Mammary epithelial cell (primary cell): ENCODE data around the gene CIBAR2.
A peak's percentile ranks its signal among the peaks of the same experiment; 100 is the strongest.

Source experiments
- EZH2 ChIP-seq: IDR thresholded peaks from 2 replicates; pipeline ENCODE4 v1.6.1; 2012; ENCODE audit warnings: low read length, inconsistent platforms, borderline replicate concordance
- TF ChIP-seq, protein P1 (sequence below), 2 donors: IDR thresholded peaks in 1 of 2; conservative IDR thresholded peaks in 1 of 2; 2 replicates each; pipeline ENCODE4 v1.5.1; 2011 to 2012; ENCODE audit warnings: inconsistent platforms in 2 of 2, low read length in 2 of 2, mild to moderate bottlenecking in 2 of 2, control low read depth in 1 of 2, low read depth in 1 of 2; ENCODE audit not compliant: insufficient read depth in 1 of 2; ENCODE audit errors: extremely low read depth in 1 of 2

DNA sequence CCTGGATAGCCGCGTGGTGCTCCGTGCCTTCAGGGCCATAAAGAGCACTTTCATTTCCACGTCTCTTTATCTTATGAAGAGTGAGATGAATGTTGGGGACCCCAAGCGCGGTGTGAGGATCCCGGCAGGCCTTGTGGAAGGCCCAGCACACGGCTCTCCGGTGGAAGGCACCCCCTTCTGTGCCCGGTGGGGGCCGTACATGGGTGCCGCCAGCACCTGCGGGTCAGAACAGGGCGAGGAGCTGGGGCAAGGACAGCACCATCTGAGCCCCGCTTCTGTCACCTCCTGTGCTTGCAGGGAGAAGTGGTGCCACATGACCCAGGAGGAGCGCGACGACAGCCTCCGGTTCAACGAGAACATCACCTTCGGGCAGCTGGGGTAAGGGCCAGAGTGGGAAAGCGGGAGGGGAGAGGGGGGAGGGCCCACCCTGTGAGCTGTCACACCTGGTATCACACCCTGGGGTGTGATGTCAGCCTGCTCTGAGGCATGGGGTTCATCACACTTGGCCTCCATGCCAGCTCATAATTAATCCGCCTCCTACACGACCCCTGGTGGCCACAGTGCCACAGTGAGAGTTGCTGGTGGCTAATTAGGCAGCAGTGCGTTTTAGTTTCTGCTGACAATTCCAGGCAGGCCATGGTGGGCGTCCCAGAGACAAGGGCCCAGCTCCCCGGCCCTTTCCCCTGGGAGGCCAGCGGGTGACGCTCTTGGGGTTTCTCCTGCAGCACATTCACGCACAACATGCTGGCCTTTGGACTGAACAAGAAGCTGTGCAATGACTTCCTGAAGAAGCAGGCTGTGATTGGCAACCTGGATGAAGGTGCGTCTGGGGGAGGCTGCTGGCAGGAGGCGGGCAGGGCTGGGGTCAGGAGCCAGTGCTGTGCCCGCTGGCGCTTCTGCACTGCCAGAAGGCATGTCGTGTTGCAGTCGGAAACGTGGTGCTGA, 25.7 kb downstream of the CIBAR2 start:
- TF ChIP-seq, protein P1, sequence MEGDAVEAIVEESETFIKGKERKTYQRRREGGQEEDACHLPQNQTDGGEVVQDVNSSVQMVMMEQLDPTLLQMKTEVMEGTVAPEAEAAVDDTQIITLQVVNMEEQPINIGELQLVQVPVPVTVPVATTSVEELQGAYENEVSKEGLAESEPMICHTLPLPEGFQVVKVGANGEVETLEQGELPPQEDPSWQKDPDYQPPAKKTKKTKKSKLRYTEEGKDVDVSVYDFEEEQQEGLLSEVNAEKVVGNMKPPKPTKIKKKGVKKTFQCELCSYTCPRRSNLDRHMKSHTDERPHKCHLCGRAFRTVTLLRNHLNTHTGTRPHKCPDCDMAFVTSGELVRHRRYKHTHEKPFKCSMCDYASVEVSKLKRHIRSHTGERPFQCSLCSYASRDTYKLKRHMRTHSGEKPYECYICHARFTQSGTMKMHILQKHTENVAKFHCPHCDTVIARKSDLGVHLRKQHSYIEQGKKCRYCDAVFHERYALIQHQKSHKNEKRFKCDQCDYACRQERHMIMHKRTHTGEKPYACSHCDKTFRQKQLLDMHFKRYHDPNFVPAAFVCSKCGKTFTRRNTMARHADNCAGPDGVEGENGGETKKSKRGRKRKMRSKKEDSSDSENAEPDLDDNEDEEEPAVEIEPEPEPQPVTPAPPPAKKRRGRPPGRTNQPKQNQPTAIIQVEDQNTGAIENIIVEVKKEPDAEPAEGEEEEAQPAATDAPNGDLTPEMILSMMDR (conservative IDR thresholded peaks at IDR 0.05 in 1 of 2, IDR thresholded peaks at IDR 0.05 in 1 of 2; ENCODE audit: extremely low read depth in 1 of 2, insufficient read depth in 1 of 2, low read depth in 1 of 2, low read length in 2 of 2) = peak; percentile 82 to 85
- TF ChIP-seq EZH2 = no peak
